ENCODE data around the gene LSM12.
"Not testable (repeated sequence)": the region's sequence is repeated elsewhere in the genome, so short reads cannot be mapped to it uniquely, and the experiment has no call there.

Gene LSM12

DNA sequence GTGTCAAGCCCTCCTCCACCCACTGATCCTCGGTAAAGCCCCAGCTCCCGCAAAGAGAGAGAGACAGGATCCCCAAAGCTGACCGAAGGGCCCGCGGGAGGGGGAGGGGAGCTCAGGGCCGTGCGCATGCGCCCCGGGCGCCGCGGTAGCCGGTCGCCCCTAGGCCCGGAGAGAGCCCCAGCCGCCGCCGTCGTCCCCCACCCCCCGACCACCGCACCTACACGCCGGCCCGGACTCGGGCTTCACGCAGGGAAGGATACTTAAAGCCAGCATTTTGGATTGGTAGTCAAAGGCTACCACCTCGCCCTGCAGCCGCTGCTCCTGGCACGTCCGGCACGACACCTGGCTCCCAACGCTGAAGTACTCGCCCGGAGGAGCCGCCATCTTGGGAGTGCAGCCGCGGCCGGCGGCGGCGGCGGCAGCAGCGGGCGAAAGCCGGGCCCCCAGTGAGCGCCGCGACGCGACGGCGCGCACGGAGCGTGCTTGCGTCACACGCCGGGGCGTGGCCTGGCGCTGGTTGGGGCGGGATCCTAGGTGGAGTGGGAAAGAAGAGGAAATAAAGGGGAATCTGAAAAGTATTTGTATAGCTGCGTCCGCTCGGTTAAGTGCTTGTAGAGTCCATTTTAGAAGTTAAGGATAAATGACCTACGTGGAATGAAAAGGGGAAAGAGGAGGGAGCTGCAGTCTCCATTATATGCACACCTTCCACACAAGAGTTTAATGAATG, at the start of gene LSM12:
LSM12 (minus strand) TSS at position 468 of the 727 bp plus-strand sequence; CDS start at position 384, 84 bp downstream.
- in situ Hi-C loops (cut with MboI; ENCODE audit: low sequenced_read_pairs): no loop called here

DNA sequence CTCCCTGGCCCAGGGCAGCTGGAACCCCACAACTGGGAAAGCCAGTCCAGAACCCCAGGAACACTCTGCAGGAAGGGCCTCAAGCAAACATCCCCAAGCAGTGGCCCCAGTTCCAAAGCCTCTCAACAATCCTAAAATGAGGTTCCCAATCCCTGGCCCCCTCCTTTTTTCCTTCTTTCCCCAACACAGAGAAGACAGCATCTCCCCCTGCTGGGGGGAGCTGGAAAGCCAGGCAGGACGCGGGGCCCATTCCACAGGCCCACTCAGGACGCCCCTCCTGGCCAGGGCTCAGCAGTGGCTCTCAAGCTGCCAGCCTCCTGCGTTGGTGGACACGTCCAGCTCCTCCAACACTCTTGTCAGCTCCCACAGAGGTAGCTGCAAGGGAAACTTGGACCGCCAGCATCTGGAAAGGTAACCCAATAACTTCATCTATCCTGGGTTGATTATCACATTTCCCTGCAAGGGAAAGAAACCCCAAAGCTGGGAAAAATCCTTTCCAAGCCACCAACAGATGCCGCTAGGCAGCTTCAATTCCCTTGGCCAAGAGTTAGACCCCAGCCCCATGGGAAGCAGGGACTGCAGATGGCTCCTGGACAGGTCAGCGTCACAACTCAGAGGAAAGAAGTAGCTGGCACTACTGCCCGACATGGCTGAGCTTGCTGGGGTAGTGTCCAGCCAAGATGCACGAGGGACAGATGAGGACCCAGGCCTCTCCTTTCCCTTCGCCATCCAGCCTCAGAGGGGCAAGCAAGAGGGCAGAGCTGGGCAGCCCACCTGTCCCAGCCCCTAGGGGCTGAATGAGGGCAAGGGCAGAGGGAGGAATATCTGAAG, 49.3 kb upstream of the LSM12 start:
- in situ Hi-C loops (cut with MboI; ENCODE audit: low sequenced_read_pairs): no loop called here

DNA sequence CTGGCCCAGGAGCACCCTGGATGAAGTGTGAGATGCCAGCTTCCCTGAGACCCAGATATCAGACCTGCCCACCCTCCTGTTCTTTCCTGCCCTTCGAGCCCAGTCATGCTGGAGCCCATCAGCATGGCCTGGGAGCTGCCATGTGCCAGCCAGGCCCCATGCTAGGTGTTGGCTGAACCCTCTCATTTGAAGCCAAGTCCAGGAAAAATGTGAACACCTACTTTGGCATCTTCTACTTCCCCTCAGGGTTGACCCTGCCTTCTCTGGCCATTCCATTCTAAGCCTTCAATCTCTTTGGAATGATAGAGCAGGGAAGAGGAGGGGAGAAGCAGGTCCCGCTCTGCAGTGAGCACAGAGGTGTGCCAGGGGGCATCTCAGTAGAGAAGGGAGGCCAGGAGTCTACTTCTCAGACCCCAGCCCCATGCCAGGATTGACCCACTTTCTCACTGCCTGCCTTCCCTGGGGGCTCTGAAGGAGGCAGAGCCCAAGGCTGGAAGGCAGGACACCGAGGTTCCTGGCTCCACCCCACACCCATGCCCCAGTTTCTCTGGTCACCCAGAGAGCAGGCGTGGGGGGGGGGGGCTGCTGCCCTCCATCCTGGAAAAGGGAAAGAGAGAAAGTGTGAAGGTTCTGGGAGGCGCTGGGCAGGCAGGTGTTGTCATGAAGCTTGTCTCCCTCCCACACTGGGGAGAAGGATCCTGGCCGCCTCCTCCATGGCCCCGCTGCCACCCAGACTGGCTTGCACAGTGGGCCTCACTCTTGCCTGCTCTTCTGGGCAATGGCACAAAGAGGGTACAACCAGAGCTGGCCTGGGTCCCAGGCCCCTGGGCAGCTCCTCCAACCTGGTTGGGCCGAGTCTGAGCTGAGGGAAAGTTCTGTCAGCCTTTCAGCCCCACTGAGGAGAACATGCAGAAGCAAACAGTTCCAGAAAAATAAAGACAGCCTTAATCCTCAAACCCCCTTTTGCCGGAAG, 47.7 kb upstream of the LSM12 start:
- in situ Hi-C loops (cut with MboI; ENCODE audit: low sequenced_read_pairs): no loop called here

DNA sequence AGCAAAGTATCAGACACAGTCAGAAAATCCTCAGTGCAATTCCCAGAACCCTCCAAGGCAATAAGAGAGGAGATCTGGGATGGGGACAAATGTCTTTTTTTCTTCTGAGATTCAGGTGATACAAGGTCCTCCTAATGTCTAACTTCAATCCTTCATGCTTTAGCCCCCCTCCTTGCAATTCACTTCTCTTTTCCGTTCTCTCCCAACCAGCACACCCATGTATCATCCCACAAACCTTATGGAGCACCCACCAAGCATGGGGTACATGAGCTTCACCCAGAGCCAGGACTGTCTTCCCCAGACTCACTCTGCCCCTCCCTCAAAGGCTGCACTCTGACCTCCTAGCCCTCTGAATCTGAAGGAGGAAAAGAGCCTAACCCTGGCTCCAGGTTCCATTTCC, 46.9 kb upstream of the LSM12 start:
- in situ Hi-C loops (cut with MboI; ENCODE audit: low sequenced_read_pairs): no loop called here

DNA sequence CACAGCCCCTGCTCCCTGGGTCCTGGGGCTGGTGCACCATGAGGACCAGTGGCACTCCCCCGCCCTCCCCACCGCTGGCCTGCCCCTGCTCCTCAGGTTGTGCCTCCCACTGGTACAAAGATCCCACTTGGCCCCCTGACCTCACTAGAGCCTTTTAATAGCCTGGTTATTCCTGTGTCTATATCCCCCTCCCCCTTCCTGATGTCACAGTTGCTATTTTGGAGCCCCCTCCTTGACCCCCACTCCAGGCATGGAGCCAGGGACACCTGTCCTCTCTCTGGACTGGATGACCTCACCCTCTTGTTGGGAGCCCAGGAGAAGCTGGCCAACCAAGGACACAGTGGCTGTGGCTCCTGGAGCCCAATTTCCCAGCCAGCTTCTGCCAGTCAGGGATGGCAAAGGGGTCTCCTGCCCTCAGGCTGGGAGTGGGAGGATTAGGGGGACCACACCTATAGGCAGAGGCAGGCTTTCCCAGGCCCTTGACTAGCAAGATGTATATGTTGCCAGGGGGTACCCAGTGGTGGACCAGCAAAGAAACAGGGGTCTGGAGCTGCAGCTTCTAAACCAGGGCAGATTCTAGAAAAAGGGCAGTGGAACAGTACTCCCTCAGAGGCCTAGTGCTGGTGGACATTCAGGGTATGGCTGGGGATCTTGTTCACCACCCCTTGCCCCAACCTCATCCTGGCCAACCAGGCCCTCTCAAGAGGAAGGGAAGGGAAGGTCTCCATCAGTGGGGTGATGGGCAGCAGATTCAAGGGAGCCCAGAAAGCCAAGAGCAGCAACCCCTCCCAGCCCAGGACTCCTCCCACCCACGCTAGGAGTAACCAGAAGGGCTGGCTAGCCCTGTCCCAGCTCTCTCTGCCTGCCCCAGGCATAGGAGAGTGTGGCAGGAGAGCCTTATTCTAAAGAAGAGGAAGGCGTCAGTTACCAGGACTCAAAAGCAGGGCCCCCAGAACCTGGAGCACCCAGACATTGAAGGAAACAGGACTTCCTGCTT, 46.1 kb upstream of the LSM12 start:
- in situ Hi-C loops (cut with MboI; ENCODE audit: low sequenced_read_pairs): no loop called here

DNA sequence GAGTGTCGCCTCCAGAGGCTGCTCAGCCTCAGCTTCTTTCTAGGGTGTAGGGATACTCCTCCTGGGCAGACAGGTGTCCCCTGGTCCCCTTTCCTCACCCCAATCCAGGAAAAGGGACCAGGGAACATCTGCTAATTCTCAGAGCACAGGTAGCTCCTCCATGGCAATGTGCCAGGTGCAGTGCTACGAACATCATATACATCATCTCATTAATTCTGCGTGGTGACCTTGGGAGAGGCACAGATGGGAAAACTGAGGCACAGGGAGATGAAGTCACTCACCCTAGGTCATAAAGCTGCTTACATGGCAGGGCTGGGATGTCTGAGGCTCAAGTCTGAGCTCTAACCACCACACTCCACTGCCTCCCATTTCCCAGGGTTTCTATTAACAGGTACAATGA, 45.3 kb upstream of the LSM12 start:
- in situ Hi-C loops (cut with MboI; ENCODE audit: low sequenced_read_pairs): no loop called here

DNA sequence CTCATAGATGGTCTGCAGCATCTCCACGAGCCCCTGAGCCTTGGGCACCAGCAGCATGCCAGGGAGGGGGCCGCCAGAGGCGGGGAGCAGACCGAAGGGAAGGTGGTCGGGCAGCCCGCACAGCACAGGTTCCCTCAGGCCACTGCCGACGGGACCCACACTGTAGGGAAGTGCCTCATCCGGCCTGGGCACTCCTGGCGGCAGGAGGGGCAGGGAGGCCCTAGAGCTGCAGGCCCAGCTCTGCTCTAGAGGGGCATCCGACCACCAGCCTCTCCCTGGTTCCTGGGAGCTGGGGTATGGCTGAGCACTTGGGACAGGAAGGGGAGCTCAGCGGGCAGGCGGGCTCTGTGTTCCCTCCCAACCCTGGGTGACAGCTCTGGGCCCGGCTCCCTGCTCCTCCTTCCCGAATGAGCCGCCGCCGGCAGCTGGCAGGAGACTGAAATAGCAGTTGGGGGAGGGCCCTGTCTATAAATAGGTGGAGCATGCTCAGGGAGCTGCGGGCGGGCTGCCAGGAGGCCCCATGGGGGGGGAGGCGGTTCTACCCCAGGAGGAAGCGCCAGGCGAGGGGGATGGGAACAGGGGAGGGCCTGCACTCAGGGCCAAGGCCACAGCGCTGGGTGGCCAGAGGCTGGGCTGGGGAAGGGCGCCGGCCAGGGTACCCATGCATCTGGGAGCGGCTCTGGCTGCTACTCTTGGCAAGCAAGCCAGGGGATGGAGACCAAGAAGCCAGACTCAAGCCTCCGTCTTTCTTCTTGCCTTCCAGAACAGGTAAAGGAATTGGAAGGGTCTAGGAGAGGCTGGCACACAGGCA, 44.6 kb upstream of the LSM12 start:
- in situ Hi-C loops (cut with MboI; ENCODE audit: low sequenced_read_pairs): no loop called here

DNA sequence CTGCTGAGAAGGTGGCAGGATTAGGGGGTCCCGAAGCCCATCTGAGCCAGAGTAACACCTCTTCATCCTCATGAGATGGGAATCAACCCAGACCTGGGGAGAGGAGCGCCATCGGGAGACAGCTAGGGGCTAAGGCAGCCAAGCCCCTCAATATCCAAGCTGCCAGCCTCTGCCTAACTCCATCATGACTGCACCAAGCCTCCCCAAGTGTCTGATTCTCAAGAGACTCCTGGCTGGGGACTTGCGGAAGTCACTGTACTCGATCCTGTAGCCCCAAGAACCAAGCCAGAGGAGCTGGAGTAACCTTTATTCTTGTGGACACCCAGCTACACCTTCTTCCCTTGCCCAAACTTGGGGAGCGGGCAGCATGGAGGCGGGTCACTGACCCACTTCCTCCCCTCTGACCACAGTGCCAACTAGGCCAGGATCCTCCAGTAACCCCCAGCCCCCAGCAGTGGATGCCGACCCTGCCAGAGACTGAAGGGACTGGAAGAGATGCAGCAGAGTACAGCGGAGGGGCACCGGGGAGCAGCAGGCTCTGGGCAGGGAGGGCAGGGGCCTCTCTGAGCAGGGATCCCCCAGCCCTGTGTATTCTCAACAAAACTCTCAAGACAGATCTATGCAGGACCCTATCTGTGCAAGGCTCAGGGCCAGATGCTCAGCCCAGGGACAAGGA, 43.7 kb upstream of the LSM12 start:
- in situ Hi-C loops (cut with MboI; ENCODE audit: low sequenced_read_pairs): no loop called here

DNA sequence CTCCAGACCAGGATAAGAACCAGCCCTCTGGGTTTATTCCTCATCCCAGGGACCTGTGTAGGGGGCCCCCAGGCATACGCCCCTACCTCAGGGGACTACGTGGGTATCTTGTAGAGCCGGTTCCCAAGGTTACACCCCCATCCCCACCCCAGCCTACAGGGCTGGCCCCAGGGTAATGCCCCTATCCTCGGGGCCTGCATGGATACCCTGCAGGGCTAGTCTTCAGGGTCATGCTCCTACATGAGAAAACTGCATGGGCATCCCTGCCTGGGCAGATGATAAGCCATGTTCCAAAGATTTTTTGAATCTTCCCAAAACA, 42.8 kb upstream of the LSM12 start:
- in situ Hi-C loops (cut with MboI; ENCODE audit: low sequenced_read_pairs): no loop called here

DNA sequence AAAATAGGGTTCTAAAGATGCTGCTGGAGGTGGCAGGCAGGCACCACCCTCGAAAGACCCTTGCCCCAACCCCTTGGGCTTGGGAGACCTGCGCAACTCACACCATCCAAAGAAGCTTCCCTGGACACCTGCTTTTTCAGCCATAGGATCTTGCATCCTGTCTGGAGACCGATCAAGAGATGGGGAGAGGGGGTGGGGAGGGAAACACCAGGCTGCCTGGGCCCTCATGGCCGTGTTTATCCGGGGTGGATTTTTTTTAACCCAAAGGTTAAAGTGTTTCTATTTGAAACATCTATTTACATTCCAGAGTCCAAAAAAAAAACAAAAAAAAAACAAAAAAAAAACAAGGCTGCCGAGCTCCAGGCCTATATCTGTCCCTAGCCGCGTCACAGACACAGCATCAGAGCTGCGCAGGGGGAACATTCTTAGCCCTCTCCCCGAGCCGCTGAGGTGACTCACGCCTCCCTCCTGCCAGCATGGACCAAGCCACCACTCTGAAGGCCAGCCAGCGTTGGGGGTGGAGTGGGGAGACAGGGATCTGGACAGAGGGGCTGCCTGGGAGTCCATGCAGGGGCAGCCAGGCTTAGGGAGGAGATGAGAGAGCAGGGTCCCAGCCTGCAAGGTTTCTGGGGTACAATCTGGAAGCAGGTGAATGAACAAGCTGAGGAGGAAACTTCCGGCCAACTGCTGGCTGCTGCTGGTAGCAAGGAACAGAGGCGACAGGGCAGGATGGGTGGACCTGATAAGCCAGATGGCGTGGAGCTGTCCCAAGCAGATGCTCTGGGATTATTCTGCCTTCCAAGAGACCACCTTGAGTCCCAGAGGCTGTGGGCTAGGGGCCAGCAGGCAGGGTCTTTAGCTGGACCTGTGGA, 42.2 kb upstream of the LSM12 start:
- in situ Hi-C loops (cut with MboI; ENCODE audit: low sequenced_read_pairs): no loop called here

DNA sequence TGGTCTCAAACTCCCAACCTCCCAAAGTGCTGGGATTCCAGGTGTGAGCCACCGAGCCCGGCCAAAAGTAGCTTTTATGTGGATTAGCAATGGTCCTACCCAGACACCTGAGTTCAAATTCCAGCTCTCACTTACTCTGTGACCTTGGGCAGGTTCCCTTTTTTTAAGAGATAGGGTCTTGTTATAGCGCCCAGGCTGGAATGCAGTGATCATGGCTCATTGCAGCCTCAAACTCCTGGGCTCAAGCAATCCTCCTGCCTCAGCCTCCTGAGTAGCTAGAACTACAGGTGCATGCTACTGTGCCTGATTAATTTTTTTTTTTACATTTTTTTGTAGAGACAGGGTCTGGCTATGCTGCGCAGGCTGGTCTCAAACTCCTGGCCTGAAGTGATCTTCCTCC, 40.3 kb upstream of the LSM12 start:
- in situ Hi-C loops (cut with MboI; ENCODE audit: low sequenced_read_pairs): no loop called here

DNA sequence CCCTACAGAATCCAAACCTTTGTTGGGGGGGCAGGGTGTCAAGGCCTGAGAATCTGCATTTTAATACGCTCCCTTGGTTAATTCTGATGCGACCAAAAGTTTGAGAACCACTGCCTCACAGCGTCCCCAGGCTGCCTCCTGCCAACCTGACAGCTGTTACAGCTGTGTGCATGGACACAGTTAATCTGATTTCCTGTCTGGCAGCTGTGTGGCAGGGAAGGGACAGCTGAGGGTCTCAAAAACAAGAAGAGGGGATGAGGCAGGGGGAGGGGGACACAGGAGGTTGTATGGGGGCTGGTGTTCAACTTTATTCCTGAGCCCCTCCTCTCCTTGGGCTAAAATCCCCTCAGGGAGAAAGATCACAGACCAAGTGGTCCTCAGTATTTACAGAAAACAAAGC, 39.5 kb upstream of the LSM12 start:
- in situ Hi-C loops (cut with MboI; ENCODE audit: low sequenced_read_pairs): no loop called here

DNA sequence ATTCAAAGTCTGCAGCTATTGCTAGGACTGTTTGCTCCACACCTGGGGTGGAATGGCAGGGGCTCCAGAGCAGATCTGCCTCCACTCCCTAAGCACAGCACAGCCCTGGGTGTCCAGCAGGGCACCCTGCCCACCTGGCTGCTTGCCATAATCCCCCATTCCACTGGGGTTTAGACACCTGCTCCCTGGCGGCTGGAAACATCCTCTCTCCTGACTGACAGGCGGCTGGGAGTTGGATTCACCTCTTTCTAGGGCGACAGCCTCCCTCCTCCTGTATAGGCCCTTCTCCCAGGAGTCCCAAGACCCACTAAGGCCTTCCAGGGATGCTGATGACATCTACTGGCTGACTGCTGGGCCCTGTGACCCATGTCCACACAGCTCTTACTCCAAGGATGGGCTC, 39.0 kb upstream of the LSM12 start:
- in situ Hi-C loops (cut with MboI; ENCODE audit: low sequenced_read_pairs): no loop called here

DNA sequence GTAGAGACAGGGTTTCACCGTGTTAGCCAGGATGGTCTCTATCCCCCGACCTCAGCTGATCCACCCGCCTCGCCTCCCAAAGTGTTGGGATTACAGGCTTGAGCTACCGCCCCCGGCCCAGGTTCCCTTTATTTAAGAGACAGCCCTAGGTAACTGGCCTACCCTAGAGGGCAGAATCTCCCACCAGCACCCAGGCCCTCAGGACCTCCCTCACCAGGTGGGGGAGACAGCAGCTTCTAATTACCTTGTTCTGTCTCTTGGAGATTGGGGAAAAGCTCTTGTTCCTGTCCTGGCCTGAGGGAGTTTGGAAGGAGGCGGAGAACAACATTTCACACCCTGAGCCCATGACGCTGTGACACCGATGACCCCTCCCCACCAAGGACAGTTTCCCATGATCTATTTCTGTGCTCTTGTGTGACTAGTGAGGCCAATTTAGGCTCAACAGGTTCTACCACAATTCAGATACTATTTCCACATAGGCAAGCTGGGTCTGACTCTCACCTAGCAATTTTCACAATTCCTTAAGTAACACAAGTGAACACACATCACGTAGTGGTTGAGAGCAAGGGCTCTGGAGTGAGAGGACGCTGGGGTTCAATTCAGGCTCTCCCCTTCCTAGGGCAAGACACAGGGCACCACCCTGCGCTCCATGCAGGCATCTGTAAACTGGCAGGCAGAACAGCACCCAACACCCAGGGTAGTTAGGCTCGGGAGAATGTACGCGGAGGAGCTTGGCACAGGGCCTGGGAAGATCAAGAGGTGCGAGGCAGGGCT, 36.6 kb upstream of the LSM12 start:
- in situ Hi-C loops (cut with MboI; ENCODE audit: low sequenced_read_pairs): no loop called here

DNA sequence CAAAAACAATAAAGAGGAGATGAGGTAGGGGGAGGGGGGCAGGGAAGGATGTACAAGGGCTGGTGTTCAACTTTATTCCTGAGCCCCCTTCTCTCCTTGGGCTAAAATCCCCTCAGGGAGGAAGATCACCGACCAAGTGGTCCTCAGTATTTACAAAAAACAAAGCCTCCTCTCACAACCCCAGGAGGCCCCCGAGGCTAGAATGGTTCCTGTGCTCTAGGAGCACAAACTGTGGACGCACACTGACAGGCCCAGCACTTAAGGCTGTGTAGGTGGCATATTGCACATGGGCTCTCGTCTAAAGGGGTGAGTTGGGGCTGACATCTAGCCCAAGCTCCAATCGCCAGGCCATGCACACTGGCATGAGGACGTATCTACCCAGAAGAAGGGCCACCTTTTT, 35.4 kb upstream of the LSM12 start:
- in situ Hi-C loops (cut with MboI; ENCODE audit: low sequenced_read_pairs): not testable (repeated sequence)

DNA sequence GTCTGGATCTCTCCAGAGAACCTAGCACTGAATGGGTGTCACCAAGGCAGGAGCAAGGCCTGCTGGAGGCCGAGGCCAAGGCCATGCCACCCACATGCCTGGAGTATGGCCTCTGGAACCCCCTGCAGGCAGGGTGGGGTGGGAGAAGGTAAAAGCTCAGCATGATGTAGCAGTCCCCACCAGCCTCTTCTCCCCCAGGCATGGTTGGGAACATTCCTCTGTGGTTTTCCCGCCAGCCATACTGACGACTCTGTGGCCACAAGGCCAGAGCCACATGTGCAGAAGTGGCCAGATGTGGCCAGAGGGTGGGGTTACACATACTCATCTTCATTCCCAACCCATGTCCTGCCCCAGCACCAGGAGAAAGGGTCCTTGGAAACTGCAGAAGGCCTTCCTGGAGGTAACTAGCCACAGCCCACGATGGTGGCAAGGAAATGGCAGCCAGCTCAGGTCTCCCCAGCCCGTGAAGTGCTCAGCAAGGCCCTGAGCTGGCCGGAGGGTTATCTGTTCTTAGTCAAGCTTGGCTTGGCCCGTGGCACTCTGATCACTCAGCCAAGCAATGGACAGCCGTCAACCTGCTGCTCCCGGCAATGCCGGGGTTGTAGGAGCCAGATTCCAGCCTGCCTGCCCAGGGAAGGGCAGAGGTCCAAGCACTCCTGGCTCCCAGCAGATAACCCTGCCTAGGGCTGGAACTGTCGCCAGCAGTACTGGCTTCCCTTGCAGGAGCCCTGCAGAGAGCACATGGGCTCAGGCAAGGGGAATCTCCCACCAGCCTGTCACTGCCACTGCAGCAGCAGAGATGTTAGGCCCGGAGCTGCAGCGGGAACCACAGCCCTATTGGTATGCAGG, 30.9 kb upstream of the LSM12 start:
- in situ Hi-C loops (cut with MboI; ENCODE audit: low sequenced_read_pairs): no loop called here
